Activated CD8-positive, alpha-beta T cell treated with anti-CD3 and anti-CD28 coated beads for 36 hours (primary cell): ENCODE data around the gene EVI2A. TPM values are rescaled to one million over a fixed set of nuclear protein-coding genes. Genes with fewer than 3 reads are reported as not detected.
"Not testable (repeated sequence)": the region's sequence is repeated elsewhere in the genome, so short reads cannot be mapped to it uniquely, and the experiment has no call there.

Experiments used
- ATAC-seq: fragments of 200-7000 bp; cut with Tn5 transposase; one replicate; pipeline ENCODE4 v1.10.0; 2021; ENCODE audit warnings: mild to moderate bottlenecking, moderate library complexity
- CTCF ChIA-PET: fragments of 350-600 bp; sonication (Branson Sonifier 250); formaldehyde crosslinking; loops from one replicate; lab custom pipeline; 2021; ENCODE audit warnings: antibody characterized with exemption; lab: Charles Lee
- POLR2A ChIA-PET: fragments of 350-600 bp; sonication (Branson Sonifier 250); formaldehyde crosslinking; loops from one replicate; lab custom pipeline; 2021; ENCODE audit warnings: antibody characterized with exemption; lab: Charles Lee
- DNase-seq: peaks from one replicate; pipeline ENCODE4 v3.0.0-alpha.2; 2020
- H3K27ac Mint-ChIP-seq: one replicate; pipeline ENCODE4 v1.8.0; 2021; ENCODE audit warnings: mild to moderate bottlenecking, mixed read lengths
- H3K27me3 Mint-ChIP-seq: one replicate; pipeline ENCODE4 v1.8.0; 2021; ENCODE audit warnings: mixed read lengths
- H3K36me3 Mint-ChIP-seq: one replicate; pipeline ENCODE4 v1.8.0; 2021; ENCODE audit warnings: low read depth, mixed read lengths
- H3K4me1 Mint-ChIP-seq: one replicate; pipeline ENCODE4 v1.8.0; 2021; ENCODE audit warnings: low read depth, mixed read lengths
- H3K4me3 Mint-ChIP-seq: one replicate; pipeline ENCODE4 v1.8.0; 2021; ENCODE audit warnings: mild to moderate bottlenecking, moderate library complexity, mixed read lengths
- H3K9me3 Mint-ChIP-seq: one replicate; pipeline ENCODE4 v1.8.0; 2021; ENCODE audit warnings: mixed read lengths
- CTCF ChIP-seq: fragments of 200-600 bp; IDR thresholded peaks from one replicate; pipeline ENCODE4 v1.8.0; 2022; ENCODE audit warnings: antibody characterized with exemption, mild to moderate bottlenecking
- intact Hi-C: fragments of 100-400 bp; cut with micrococcal nuclease; formaldehyde crosslinking; loops from one replicate; pipeline ENCODE4 v1.10.0; 2022
- total RNA-seq, 2 experiments: library from RNA; stranded (reverse); gene quantifications; one replicate each; pipeline ENCODE4 v1.2.3, GENCODE V29; 2021

EVI2A gene
- total RNA-seq, 2 experiments from 2014 or later, result 31.7 to 37.0 TPM

GRCh38 chr17:31357091-31357490, 35.7 kb upstream of the EVI2A start:
- CTCF ChIA-PET, result no interaction called here
- no peaks in the 10 kb centered on the region for H3K4me1 Mint-ChIP-seq
- H3K9me3 Mint-ChIP-seq, result no peaks in the 10 kb centered on the region
- H3K36me3 Mint-ChIP-seq, result peaks cover 11% of the 10 kb centered on the region
- ATAC-seq (no peak), DNase-seq (no peak)
- H3K27ac Mint-ChIP-seq, result no peak overlapping the region
- no peaks in the 10 kb centered on the region for H3K27me3 Mint-ChIP-seq
- no peak for TF ChIP-seq CTCF
- POLR2A ChIA-PET, result no interaction called here
- no peak overlapping the region for H3K4me3 Mint-ChIP-seq
- intact Hi-C loops, result no loop called here

GRCh38 chr17:31355935-31356334, 34.5 kb upstream of the EVI2A start:
- ATAC-seq (no peak), DNase-seq (no peak)
- CTCF ChIA-PET, result no interaction called here
- intact Hi-C loops, result no loop called here
- peaks cover 10% of the 10 kb centered on the region for H3K36me3 Mint-ChIP-seq
- no peaks in the 10 kb centered on the region for H3K9me3 Mint-ChIP-seq
- H3K4me1 Mint-ChIP-seq, result no peaks in the 10 kb centered on the region
- no peak overlapping the region for H3K27ac Mint-ChIP-seq
- TF ChIP-seq CTCF, result no peak
- H3K4me3 Mint-ChIP-seq, result no peak overlapping the region
- no peaks in the 10 kb centered on the region for H3K27me3 Mint-ChIP-seq
- POLR2A ChIA-PET, result interaction anchor here (0.6 kb wide), 1 partner anchor 54 kb away, joined by 3 read pairs; no protein-coding TSS in a partner anchor

- no peak for DNase-seq
- Mint-ChIP-seq H3K4me1 (no peaks in the 10 kb centered on the region), H3K9me3 (no peaks in the 10 kb centered on the region), H3K27me3 (no peaks in the 10 kb centered on the region), H3K36me3 (peaks cover 8% of the 10 kb centered on the region), H3K4me3 (no peak overlapping the region), H3K27ac (no peak overlapping the region)
- POLR2A ChIA-PET, result interaction anchor here (1.0 kb wide), 1 partner anchor 10 kb away, joined by 3 read pairs; no protein-coding TSS in a partner anchor
- intact Hi-C loops, result no loop called here
- no peak for ATAC-seq
- TF ChIP-seq CTCF, result no peak
- CTCF ChIA-PET, result interaction anchor here (1.0 kb wide), 1 partner anchor 18 kb away, joined by 3 read pairs; no protein-coding TSS in a partner anchor
Measured at GRCh38 chr17:31349454-31349853, 28.0 kb upstream of the EVI2A start.

GRCh38 chr17:31345191-31345747, 23.8 kb upstream of the EVI2A start:
- H3K4me3 Mint-ChIP-seq, intact Hi-C loops, H3K36me3 Mint-ChIP-seq, POLR2A ChIA-PET, H3K9me3 Mint-ChIP-seq, H3K4me1 Mint-ChIP-seq, DNase-seq, H3K27ac Mint-ChIP-seq, H3K27me3 Mint-ChIP-seq: not testable (repeated sequence)
- ATAC-seq, result peak; percentile 62
- CTCF ChIA-PET, result interaction anchor here (0.9 kb wide), 1 partner anchor 79 kb away, joined by 3 read pairs; no protein-coding TSS in a partner anchor

- ChIA-PET CTCF (interaction anchor here (1.0 to 1.6 kb wide), 6 partner anchors 11 to 502 kb away, joined by 3 to 7 read pairs (median 3); no protein-coding TSS in a partner anchor), POLR2A (interaction anchor here (0.6 to 1.1 kb wide), 2 partner anchors 20 to 28 kb away, joined by 3 read pairs; no protein-coding TSS in a partner anchor)
- ATAC-seq (no peak), DNase-seq (no peak)
- Mint-ChIP-seq H3K27ac (no peak overlapping the region), H3K4me3 (no peak overlapping the region), H3K9me3 (no peaks in the 10 kb centered on the region), H3K27me3 (no peaks in the 10 kb centered on the region), H3K36me3 (peaks cover 4% of the 10 kb centered on the region), H3K4me1 (no peaks in the 10 kb centered on the region)
- TF ChIP-seq CTCF, result no peak
- intact Hi-C loops, result no loop called here
Measured at GRCh38 chr17:31339906-31340661, 18.7 kb upstream of the EVI2A start.
